Endodermal cell (in vitro differentiated cells): ENCODE measurements around the gene WWC1. TPM values are rescaled to one million over a fixed set of nuclear protein-coding genes. Genes with fewer than 3 reads are reported as not detected.

Experiments used
- DNase-seq: peaks from one replicate; pipeline ENCODE4 v3.0.0-alpha.2; 2017
- H3K27ac ChIP-seq: 2 replicates; pipeline ENCODE4 v1.5.1; 2013; ENCODE audit warnings: mild to moderate bottlenecking, low read depth, low read length, moderate library complexity
- H3K27me3 ChIP-seq: 2 replicates; pipeline ENCODE4 v1.6.1; 2013; ENCODE audit warnings: mild to moderate bottlenecking, low read length, moderate library complexity; ENCODE audit not compliant: insufficient read depth, control insufficient read depth, poor library complexity, severe bottlenecking
- H3K36me3 ChIP-seq: 2 replicates; pipeline ENCODE4 v1.7.0; 2013; ENCODE audit warnings: mild to moderate bottlenecking, low read length, moderate library complexity; ENCODE audit not compliant: control insufficient read depth, insufficient read depth
- H3K4me1 ChIP-seq: one replicate; pipeline ENCODE4 v1.7.0; 2013; ENCODE audit warnings: low read length; ENCODE audit not compliant: control insufficient read depth, insufficient read depth
- H3K4me3 ChIP-seq: 2 replicates; pipeline ENCODE4 v1.5.1; 2013; ENCODE audit warnings: mild to moderate bottlenecking, low read length, moderate library complexity
- H3K9ac ChIP-seq: 2 replicates; pipeline ENCODE4 v1.6.1; 2013; ENCODE audit warnings: mild to moderate bottlenecking, low read length, moderate library complexity; ENCODE audit not compliant: poor library complexity, severe bottlenecking; ENCODE audit errors: extremely low read depth
- H3K9me3 ChIP-seq: 2 replicates; pipeline ENCODE4 v1.6.1; 2013; ENCODE audit warnings: mild to moderate bottlenecking, low read length, moderate library complexity; ENCODE audit not compliant: control insufficient read depth
- H3K27ac Mint-ChIP-seq: 2 replicates; pipeline ENCODE4 v1.8.0; 2020; ENCODE audit warnings: mixed read lengths
- H3K27me3 Mint-ChIP-seq: 2 replicates; pipeline ENCODE4 v1.8.0; 2021; ENCODE audit warnings: mild to moderate bottlenecking, mixed read lengths; ENCODE audit not compliant: insufficient read depth
- H3K36me3 Mint-ChIP-seq: 2 replicates; pipeline ENCODE4 v1.8.0; 2020; ENCODE audit warnings: low read depth, mixed read lengths
- H3K4me1 Mint-ChIP-seq: 2 replicates; pipeline ENCODE4 v1.8.0; 2020; ENCODE audit warnings: mixed read lengths
- H3K4me3 Mint-ChIP-seq: 2 replicates; pipeline ENCODE4 v1.8.0; 2020; ENCODE audit warnings: mild to moderate bottlenecking, moderate library complexity, mixed read lengths
- H3K9me3 Mint-ChIP-seq: 2 replicates; pipeline ENCODE4 v1.8.0; 2020; ENCODE audit warnings: mild to moderate bottlenecking, mixed read lengths
- WGBS, 2 experiments: methylation state at CpG; one replicate each; pipeline versions ENCODE4 v1.1.5 to v1.1.7; 2013; ENCODE audit warnings: missing lambda C conversion rate in 2 of 2, mixed read lengths in 1 of 2; ENCODE audit not compliant: insufficient coverage in 1 of 2, insufficient read length in 1 of 2; 5-methylcytosine and 5-hydroxymethylcytosine counted together
- total RNA-seq, 2 donors: library from RNA; stranded (reverse); fragmentation: NEBNext Ultra II Directional in 1 of 2; extraction: Animal tissue kit (Norgen Biotek cat#: 25700) in 1 of 2; gene quantifications; 2 replicates in 1 of 2; 3 replicates in 1 of 2; pipeline ENCODE4 v1.2.1, GENCODE V29; 2021
- TF ChIP-seq, protein P1 (sequence below): fragments of 200-600 bp; sonication (generic); conservative IDR thresholded peaks from 2 replicates; pipeline ENCODE4 v1.5.0; 2021; ENCODE audit warnings: antibody characterized with exemption, mild to moderate bottlenecking

Gene WWC1
- total RNA-seq, 2 donors from 2014 or later: 18.4 to 20.3 TPM

DNA sequence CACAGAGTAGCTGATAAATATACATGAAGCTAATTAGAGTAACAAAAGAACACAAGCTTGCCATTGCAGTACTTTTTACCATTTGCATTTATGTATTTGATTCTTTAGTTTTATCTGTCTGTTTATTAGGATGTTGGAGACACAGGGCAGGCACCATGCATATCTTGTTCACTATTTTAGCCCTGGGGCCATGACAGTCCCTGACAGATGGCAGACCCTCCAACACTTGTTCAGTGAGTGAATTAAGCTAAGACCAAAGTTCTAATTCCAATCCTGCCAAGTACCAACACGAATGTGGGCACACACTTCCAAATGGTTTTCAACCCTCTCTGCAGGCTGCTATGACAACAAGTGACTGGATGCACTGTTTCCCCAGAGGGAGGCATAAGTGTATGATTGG is 182.9 kb downstream of the WWC1 start:
- Histone ChIP-seq H3K4me1 (no peaks in the 10 kb centered on the region), H3K9ac (no peak overlapping the region), H3K36me3 (no peaks in the 10 kb centered on the region), H3K27ac (no peak overlapping the region), H3K4me3 (no peak overlapping the region), H3K9me3 (no peaks in the 10 kb centered on the region), H3K27me3 (no peaks in the 10 kb centered on the region)
- Mint-ChIP-seq H3K4me3 (no peak overlapping the region), H3K36me3 (peaks cover 2% of the 10 kb centered on the region), H3K27me3 (peaks cover 3% of the 10 kb centered on the region), H3K9me3 (no peaks in the 10 kb centered on the region), H3K27ac (no peak overlapping the region), H3K4me1 (no peaks in the 10 kb centered on the region)
- 88 to 90% methylated on average over 1 of the region's 1 CpG for WGBS, 2 experiments
- DNase-seq: no peak
- TF ChIP-seq, protein P1, sequence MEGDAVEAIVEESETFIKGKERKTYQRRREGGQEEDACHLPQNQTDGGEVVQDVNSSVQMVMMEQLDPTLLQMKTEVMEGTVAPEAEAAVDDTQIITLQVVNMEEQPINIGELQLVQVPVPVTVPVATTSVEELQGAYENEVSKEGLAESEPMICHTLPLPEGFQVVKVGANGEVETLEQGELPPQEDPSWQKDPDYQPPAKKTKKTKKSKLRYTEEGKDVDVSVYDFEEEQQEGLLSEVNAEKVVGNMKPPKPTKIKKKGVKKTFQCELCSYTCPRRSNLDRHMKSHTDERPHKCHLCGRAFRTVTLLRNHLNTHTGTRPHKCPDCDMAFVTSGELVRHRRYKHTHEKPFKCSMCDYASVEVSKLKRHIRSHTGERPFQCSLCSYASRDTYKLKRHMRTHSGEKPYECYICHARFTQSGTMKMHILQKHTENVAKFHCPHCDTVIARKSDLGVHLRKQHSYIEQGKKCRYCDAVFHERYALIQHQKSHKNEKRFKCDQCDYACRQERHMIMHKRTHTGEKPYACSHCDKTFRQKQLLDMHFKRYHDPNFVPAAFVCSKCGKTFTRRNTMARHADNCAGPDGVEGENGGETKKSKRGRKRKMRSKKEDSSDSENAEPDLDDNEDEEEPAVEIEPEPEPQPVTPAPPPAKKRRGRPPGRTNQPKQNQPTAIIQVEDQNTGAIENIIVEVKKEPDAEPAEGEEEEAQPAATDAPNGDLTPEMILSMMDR: no peak

DNA sequence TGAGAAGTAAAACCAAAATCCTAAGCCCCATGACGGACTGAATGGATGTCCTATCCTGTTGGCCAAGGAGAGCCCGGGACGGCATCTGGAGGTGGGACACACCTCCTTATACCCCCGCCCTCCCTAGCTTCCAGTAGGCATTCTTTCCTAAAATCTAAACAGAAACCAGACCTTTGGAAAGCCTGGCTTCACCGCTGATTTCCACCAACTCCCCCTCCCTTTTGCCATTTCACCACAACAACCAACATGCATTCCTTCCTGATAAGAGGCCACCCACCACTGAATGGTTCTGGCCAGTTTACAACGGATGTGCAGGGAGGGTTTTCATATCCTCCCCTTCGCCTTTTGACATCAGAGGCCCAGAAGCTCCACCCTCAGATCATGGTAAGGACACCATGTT is 185.6 kb downstream of the WWC1 start:
- Histone ChIP-seq H3K36me3 (no peaks in the 10 kb centered on the region), H3K9me3 (no peaks in the 10 kb centered on the region), H3K27me3 (no peaks in the 10 kb centered on the region), H3K27ac (no peak overlapping the region), H3K4me3 (no peak overlapping the region), H3K9ac (no peak overlapping the region), H3K4me1 (peaks cover 3% of the 10 kb centered on the region)
- peaks cover 5% of the 10 kb centered on the region for H3K4me1 Mint-ChIP-seq
- H3K4me3 Mint-ChIP-seq: no peak overlapping the region
- H3K27me3 Mint-ChIP-seq: peaks cover 3% of the 10 kb centered on the region
- DNase-seq: peak; percentile 55
- no peak overlapping the region for H3K27ac Mint-ChIP-seq
- TF ChIP-seq, protein P1: no peak
- peaks cover 2% of the 10 kb centered on the region for H3K36me3 Mint-ChIP-seq
- 74 to 81% methylated on average over 6 to 7 of the region's 7 CpGs for WGBS, 2 experiments
- H3K9me3 Mint-ChIP-seq: no peaks in the 10 kb centered on the region

DNA sequence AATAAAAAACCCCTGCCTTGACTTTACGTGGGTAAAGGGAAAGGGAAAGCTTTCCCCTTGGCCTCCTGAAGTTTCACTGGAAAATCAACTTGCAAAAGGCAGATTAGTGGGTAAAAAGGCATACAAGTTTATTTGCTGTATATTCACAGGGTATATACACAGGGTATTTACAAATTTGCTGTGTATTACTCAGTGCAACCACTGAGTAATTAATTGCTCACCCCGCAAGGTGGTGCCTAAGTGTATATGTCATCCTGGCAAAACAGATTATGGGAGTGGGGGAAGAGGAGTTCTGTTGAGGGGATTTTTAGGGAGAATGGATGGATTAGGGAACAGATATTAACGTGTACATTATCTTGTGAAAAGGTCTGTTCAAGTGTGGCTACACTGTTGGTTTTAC is 187.7 kb downstream of the WWC1 start:
- TF ChIP-seq, protein P1: no peak
- H3K4me1 ChIP-seq: peaks cover 7% of the 10 kb centered on the region
- Mint-ChIP-seq H3K27me3 (peaks cover 5% of the 10 kb centered on the region), H3K27ac (no peak overlapping the region), H3K36me3 (no peaks in the 10 kb centered on the region), H3K4me3 (no peak overlapping the region), H3K4me1 (peaks cover 8% of the 10 kb centered on the region), H3K9me3 (no peaks in the 10 kb centered on the region)
- H3K27ac ChIP-seq: no peak overlapping the region
- DNase-seq: no peak
- WGBS, 2 experiments: 90 to 94% methylated on average over 3 of the region's 3 CpGs
- no peaks in the 10 kb centered on the region for H3K36me3 ChIP-seq
- H3K9ac ChIP-seq: no peak overlapping the region
- no peak overlapping the region for H3K4me3 ChIP-seq
- no peaks in the 10 kb centered on the region for H3K9me3 ChIP-seq
- peaks cover 8% of the 10 kb centered on the region for H3K27me3 ChIP-seq
